Fibroblast of villous mesenchyme (primary cell): ENCODE data around the gene P2RY6. TPM values are rescaled to one million over a fixed set of nuclear protein-coding genes. Genes with fewer than 3 reads are reported as not detected.

ENCODE experiments used
- DNase-seq: peaks from one replicate; pipeline ENCODE4 v3.0.0-alpha.2; 2010; ENCODE audit warnings: low read depth
- H3K4me3 ChIP-seq: 2 replicates; pipeline ENCODE4 v1.5.1; 2011; ENCODE audit warnings: low read depth, mild to moderate bottlenecking, low read length
- total RNA-seq: library from RNA; depleted of rRNA; stranded (reverse); fragments of >200 nt; gene quantifications from 2 replicates; pipeline ENCODE4 v1.2.3, GENCODE V29; 2012
- TF ChIP-seq, protein P1 (sequence below): IDR thresholded peaks from 2 replicates; pipeline ENCODE4 v1.5.1; 2012; ENCODE audit warnings: low read depth, mild to moderate bottlenecking, low read length; ENCODE audit not compliant: insufficient read depth

P2RY6 gene, protein sequence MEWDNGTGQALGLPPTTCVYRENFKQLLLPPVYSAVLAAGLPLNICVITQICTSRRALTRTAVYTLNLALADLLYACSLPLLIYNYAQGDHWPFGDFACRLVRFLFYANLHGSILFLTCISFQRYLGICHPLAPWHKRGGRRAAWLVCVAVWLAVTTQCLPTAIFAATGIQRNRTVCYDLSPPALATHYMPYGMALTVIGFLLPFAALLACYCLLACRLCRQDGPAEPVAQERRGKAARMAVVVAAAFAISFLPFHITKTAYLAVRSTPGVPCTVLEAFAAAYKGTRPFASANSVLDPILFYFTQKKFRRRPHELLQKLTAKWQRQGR
- total RNA-seq, result 0.32 TPM in 1 of 2 replicates, not detected in the other

DNA sequence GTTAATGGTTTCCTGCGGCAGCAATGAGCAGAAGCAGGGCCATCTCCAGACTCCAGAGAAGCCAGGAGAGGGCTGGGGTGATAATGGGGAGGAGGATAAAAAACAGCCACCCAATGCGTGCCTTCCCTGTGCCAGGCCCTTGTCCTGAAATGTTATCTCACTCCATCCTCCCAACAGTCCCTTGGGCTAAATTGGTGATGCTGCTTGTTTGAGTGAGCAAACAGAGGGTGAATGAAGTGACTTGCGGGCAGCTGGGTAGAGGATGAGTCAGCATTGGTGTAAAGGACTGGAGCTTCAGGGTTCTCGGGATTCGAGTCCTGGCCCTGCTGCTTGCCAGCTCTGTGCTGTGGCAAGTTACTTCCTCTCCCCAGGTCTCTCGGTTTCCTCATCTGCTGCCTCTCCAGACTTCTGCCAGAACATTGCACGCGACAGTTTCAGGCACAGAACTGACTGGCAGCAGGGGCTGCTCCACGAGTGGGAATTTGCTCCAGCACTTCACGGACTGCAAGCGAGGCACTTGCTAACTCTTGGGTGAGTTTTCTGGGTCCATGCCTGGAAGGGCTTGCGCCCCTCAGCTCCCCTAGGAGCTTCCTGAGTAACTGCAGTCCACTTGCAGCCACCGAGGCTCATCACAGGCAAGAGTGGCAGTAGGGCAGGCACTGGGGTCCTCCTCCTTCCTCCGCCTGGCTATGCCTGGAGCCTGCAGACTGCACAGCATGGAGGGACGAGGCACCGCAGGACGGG lies at the start of gene P2RY6:
Gene P2RY6 (plus strand): TSS at position 403 of the 744 bp plus-strand sequence. CDS start 24,181 bp downstream, outside the sequence.
- peak; percentile 56 for DNase-seq
- TF ChIP-seq, protein P1, sequence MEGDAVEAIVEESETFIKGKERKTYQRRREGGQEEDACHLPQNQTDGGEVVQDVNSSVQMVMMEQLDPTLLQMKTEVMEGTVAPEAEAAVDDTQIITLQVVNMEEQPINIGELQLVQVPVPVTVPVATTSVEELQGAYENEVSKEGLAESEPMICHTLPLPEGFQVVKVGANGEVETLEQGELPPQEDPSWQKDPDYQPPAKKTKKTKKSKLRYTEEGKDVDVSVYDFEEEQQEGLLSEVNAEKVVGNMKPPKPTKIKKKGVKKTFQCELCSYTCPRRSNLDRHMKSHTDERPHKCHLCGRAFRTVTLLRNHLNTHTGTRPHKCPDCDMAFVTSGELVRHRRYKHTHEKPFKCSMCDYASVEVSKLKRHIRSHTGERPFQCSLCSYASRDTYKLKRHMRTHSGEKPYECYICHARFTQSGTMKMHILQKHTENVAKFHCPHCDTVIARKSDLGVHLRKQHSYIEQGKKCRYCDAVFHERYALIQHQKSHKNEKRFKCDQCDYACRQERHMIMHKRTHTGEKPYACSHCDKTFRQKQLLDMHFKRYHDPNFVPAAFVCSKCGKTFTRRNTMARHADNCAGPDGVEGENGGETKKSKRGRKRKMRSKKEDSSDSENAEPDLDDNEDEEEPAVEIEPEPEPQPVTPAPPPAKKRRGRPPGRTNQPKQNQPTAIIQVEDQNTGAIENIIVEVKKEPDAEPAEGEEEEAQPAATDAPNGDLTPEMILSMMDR, result no peak
- H3K4me3 ChIP-seq, result no peak within 1 kb of the TSS

DNA sequence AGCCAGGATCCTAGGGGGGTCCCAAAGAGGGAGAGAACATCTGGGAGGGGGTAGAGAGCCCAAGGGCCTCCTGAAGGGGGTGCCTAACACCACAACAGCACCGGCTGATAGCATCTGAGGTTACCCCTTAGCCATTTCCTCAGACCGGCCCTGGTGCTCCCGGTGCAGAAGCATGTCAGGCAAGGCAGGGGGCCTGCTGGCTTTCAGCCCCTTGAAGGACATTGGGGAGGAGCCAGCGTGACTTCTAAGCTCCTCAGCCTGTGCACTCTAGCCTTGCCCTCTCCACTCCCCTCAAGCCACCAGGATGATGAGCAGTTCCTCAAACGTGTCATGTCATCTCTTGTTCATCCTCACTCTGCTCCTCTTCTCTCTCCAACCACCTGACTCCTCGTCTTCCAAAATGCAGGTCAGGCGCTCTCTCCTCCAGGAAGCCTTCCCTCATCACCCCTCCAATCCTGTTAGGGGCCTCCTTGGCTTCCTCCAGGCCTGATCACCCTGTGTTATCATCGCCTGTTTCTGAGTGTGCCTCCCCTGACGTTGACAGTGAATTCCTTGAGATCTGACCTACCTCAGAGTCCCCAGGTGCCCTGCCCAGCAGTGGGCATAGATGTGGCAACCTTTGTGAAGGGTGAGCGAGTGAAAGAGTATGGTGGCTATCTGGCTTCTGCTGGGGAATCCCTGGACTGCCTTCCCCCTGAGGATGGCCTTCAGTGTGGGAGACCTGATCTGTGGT lies 48.0 kb upstream of the P2RY6 start:
- TF ChIP-seq, protein P1, result no peak
- no peak for DNase-seq
- H3K4me3 ChIP-seq, result no peak overlapping the region

DNA sequence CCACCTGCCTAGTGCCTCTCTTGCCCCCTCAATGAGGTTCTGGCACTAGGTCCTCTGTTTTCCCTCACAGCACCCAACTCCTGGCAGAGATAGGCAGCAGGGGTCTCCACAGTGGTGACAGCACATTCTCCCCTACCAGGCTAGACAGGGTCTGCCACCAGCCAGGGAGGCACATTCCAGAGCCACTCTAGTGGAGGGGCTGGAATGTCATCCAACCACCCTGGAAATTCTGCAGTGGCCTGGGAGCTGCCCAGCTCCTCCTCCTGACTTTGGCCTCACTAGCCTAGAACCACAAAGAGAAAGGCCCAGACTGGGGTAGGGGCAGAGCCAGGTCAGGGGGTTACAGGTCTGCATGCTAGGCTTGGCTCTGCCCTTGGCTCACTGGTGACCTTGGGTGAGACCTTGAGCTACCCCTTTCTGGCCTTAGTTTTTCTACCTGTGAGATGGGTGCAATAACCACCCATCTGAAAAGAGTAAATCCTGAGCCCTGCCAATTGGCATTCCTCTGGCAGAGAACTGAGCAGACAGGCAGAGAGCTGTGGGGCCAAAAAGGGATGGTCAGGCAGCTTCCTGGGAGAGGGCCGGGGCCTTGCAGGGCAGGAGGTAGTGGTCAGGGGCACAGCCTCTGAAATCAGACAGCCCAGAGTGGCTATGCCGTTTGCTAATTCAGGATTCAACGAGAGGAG lies 47.0 kb upstream of the P2RY6 start:
- H3K4me3 ChIP-seq, result no peak overlapping the region
- TF ChIP-seq, protein P1, result no peak
- no peak for DNase-seq

DNA sequence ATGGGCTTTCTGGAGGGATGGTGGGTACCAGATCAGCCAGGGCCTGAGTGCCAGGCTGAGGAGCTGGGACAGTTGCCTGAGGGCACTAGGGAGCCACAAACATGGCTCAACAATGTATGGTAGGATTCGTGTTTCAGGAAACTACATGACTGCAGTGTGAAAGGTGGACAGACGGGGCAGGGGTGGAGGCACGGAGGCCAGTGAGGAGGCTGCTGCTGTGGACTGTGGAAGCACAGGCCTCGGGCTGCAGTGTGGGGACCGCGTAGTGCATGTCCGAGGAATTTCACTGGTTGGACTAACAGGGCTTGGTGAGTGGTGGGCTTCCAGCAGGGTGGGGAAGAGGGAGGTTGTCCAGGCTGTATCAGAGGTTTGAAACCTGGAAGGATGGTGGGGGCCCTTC lies 46.3 kb upstream of the P2RY6 start:
- TF ChIP-seq, protein P1, result no peak
- no peak for DNase-seq
- no peak overlapping the region for H3K4me3 ChIP-seq

DNA sequence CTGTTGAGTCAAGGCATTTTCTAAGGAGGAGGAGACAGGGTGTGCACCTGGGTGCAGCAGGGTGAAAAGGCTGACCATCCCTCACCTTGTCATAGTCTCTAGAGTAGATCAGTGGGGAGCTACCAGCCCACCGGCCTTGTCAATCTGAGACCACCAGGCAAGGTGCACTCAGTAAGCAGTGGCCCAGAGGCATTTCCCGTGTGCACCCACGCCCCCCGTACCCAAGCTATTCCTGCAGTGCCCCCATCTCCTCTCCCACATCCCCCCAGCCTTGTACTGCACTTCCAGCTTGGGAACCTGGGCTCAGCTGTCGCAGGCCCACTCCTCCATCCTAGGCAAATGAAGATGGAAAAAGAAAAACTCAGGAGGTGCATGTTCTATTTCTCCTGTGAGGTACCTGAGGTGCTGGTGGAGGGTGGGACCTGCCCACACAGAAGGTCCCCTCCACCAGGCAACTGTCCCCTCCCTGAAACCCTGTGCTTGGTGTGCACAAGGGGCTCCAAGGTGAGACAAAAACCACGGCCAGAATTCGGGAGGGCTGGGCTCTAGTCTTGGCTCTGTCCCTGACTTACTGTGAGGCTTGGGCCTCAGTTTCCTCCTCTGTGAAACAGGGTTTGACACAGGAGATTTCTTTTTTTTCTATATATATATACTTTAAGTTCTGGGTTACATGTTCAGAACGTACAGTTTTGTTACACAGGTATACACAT lies 45.7 kb upstream of the P2RY6 start:
- TF ChIP-seq, protein P1, result no peak
- H3K4me3 ChIP-seq, result no peak overlapping the region
- no peak for DNase-seq
